Lung (tissue), 12 donors: Measurements from ENCODE around the gene MTX2. TPM values are rescaled to one million over a fixed set of nuclear protein-coding genes. Genes with fewer than 3 reads are reported as not detected.

Source experiments
- ATAC-seq: fragments of 200-7000 bp; cut with Tn5 transposase; one replicate; pipeline ENCODE4 v1.9.1; 2020; ENCODE audit warnings: moderate number of reproducible peaks; ENCODE audit not compliant: insufficient read depth, low FRiP score
- DNase-seq, 3 donors: peaks; one replicate each; pipeline ENCODE4 v3.0.0-alpha.2; 2013 to 2017
- H3K27ac ChIP-seq, 2 donors: one replicate each; pipeline ENCODE4 v1.5.1; 2013; ENCODE audit warnings: mild to moderate bottlenecking in 2 of 2, moderate library complexity in 2 of 2, control low read depth in 1 of 2, inconsistent platforms in 1 of 2, low read depth in 1 of 2, low read length in 1 of 2
- H3K27me3 ChIP-seq, 3 donors: one replicate each; pipeline ENCODE4 v1.5.1; 2013; ENCODE audit warnings: low read length in 2 of 3; ENCODE audit not compliant: control insufficient read depth in 3 of 3, insufficient read depth in 3 of 3
- H3K36me3 ChIP-seq, 4 donors: one replicate each; pipeline ENCODE4 v1.5.1; 2013; ENCODE audit warnings: low read length in 4 of 4, mild to moderate bottlenecking in 1 of 4, moderate library complexity in 1 of 4; ENCODE audit not compliant: control insufficient read depth in 4 of 4, insufficient read depth in 4 of 4
- H3K4me1 ChIP-seq, 5 donors: one replicate each; pipeline ENCODE4 v1.5.1; 2013; ENCODE audit warnings: low read length in 5 of 5, mild to moderate bottlenecking in 2 of 5, moderate library complexity in 1 of 5; ENCODE audit not compliant: control insufficient read depth in 5 of 5, insufficient read depth in 5 of 5
- H3K4me3 ChIP-seq: one replicate; pipeline ENCODE4 v1.5.1; 2013; ENCODE audit warnings: mild to moderate bottlenecking, control low read depth, moderate library complexity
- H3K9ac ChIP-seq, 2 donors: one replicate each; pipeline ENCODE4 v1.5.1; 2013; ENCODE audit warnings: low read length in 2 of 2, control low read depth in 1 of 2; ENCODE audit not compliant: insufficient read depth in 1 of 2
- H3K9me3 ChIP-seq, 4 donors: one replicate each; pipeline ENCODE4 v1.5.1; 2013; ENCODE audit warnings: low read length in 3 of 4, mild to moderate bottlenecking in 1 of 4, moderate library complexity in 1 of 4; ENCODE audit not compliant: control insufficient read depth in 4 of 4, insufficient read depth in 3 of 4
- CTCF ChIP-seq: IDR thresholded peaks from 2 replicates; pipeline ENCODE4 v1.5.1; 2012; ENCODE audit warnings: mild to moderate bottlenecking; ENCODE audit errors: control extremely low read depth, extremely low read depth
- WGBS, 2 donors: extraction: QIAGEN DNeasy Blood & Tissue Kit; methylation state at CpG; one replicate each; pipeline ENCODE4 v1.1.7; 2013; 5-methylcytosine and 5-hydroxymethylcytosine counted together
- polyA plus RNA-seq, 2 donors: library from polyadenylated mRNA; stranded (reverse); fragments of 200-250 nt; gene quantifications; one replicate each; pipeline ENCODE4 v1.2.1, GENCODE V29; 2013
- total RNA-seq, 2 donors: library from RNA; depleted of rRNA in 1 of 2; stranded (reverse); fragments of >200 nt in 1 of 2; gene quantifications; one replicate each; pipeline ENCODE4 v1.2.1, GENCODE V29; 2014 to 2021
- donor health status: control.
- donor health status: control.
- donor health status: Bipolar disorder and iron deficiency.
- donor health status: healthy.
- donor health status: DM: yes; HTN: yes; CAD: no.

MTX2 gene
- total and polyA plus RNA-seq, 4 donors: 20.2 to 42.1 (median 27.7) TPM

DNA sequence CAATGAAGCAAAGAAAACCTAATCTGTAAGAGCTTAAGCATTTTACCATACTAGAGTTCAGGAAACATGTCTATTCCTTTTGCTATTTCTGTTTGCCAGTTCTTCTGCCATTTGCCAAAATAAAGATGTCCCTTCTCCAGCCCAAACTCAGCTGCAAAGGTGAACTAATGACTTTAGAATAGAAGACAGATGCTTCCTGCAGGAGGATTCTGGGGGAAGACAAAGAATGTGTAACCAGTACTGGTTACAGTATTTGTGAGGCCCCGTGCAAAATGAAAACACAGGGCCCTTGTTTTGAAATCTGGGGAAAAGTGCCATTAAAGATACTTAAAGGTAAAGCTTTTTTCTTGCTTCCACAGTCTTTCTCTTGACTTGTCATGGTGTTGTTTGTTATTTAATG is 34.3 kb upstream of the MTX2 start:
- Histone ChIP-seq H3K27me3 (peaks cover 0 to 5% (median 0%) of the 10 kb centered on the region in 3 donors), H3K9me3 (no peaks in the 10 kb centered on the region), H3K9ac (no peak overlapping the region), H3K4me3 (no peak overlapping the region), H3K36me3 (no peaks in the 10 kb centered on the region), H3K4me1 (no peaks in the 10 kb centered on the region), H3K27ac (no peak overlapping the region)
- 47 to 50% methylated on average over 1 of the region's 1 CpG for WGBS, 2 donors
- DNase-seq (no peak), ATAC-seq (no peak)
- no peak for TF ChIP-seq CTCF

- H3K4me1 ChIP-seq: no peaks in the 10 kb centered on the region
- no peaks in the 10 kb centered on the region for H3K36me3 ChIP-seq
- no peaks in the 10 kb centered on the region for H3K9me3 ChIP-seq
- H3K27me3 ChIP-seq: peaks cover 0 to 5% (median 2%) of the 10 kb centered on the region in 3 donors
- TF ChIP-seq CTCF: no peak
- ATAC-seq: no peak
- H3K9ac ChIP-seq: no peak overlapping the region
- WGBS, 2 donors: 71 to 80% methylated on average over 4 of the region's 4 CpGs
- no peak overlapping the region for H3K4me3 ChIP-seq
- no peak overlapping the region for H3K27ac ChIP-seq
- no peak for DNase-seq
Observed at GRCh38 chr2:176237456-176237855, 31.8 kb upstream of the MTX2 start.

DNA sequence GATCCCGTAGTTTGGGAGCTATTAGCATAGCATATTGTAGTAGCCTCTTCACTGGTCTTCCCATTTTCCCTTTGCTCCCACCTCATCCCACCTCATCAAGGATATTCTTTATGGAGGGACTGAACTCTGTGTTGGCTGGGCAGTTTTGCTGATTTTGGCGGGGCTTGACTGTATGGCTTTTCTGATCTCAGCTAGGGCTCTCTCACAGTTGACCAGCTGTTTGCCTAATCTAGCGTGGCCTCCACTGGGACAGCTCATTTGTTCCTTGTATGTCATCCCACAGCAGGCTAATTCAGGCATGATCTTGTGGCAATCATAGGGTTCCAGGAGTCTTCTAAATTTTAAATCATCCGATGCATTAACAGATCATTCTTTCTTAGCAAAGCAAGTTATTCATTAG is 30.2 kb upstream of the MTX2 start:
- 89 to 91% methylated on average over 4 of the region's 4 CpGs for WGBS, 2 donors
- Histone ChIP-seq H3K27me3 (peaks cover 0 to 5% (median 2%) of the 10 kb centered on the region in 3 donors), H3K27ac (no peak overlapping the region), H3K4me1 (no peaks in the 10 kb centered on the region), H3K9me3 (no peaks in the 10 kb centered on the region), H3K4me3 (no peak overlapping the region), H3K9ac (no peak overlapping the region), H3K36me3 (no peaks in the 10 kb centered on the region)
- no peak for TF ChIP-seq CTCF
- no peak for DNase-seq
- no peak for ATAC-seq

- WGBS, 2 donors: 45 to 47% methylated on average over 1 of the region's 1 CpG
- no peak for TF ChIP-seq CTCF
- DNase-seq: no peak
Observed at GRCh38 chr2:176240301-176240700, 28.9 kb upstream of the MTX2 start.

More at GRCh38 chr2:176240301-176240700, 28.9 kb upstream of the MTX2 start:
- Histone ChIP-seq H3K36me3 (no peaks in the 10 kb centered on the region), H3K27me3 (peaks cover 0 to 5% (median 2%) of the 10 kb centered on the region in 3 donors), H3K27ac (no peak overlapping the region), H3K9ac (no peak overlapping the region), H3K4me1 (no peaks in the 10 kb centered on the region), H3K9me3 (no peaks in the 10 kb centered on the region), H3K4me3 (no peak overlapping the region)
- no peak for ATAC-seq
